Nephron (organoid): ENCODE data around the gene PTPRG.

Source experiments
- H3K27ac Mint-ChIP-seq, 3 experiments: 2 replicates each; pipeline ENCODE4 v1.8.0; 2020; ENCODE audit warnings: mixed read lengths in 3 of 3, mild to moderate bottlenecking in 2 of 3, moderate library complexity in 1 of 3
- H3K27me3 Mint-ChIP-seq: 2 replicates; pipeline ENCODE4 v1.8.0; 2021; ENCODE audit warnings: low read depth, mild to moderate bottlenecking, moderate library complexity, mixed read lengths
- H3K36me3 Mint-ChIP-seq: 2 replicates; pipeline ENCODE4 v1.8.0; 2020; ENCODE audit warnings: low read depth, mixed read lengths
- H3K4me1 Mint-ChIP-seq: 2 replicates; pipeline ENCODE4 v1.8.0; 2020; ENCODE audit warnings: mixed read lengths
- H3K4me3 Mint-ChIP-seq, 3 experiments: 2 replicates each; pipeline ENCODE4 v1.8.0; 2020; ENCODE audit warnings: mild to moderate bottlenecking in 3 of 3, mixed read lengths in 3 of 3, moderate library complexity in 2 of 3
- H3K9me3 Mint-ChIP-seq: 2 replicates; pipeline ENCODE4 v1.8.0; 2020; ENCODE audit warnings: mixed read lengths
- TF ChIP-seq, protein P1 (sequence below), 3 experiments: fragments of 200-600 bp; sonication (generic); IDR thresholded peaks; one replicate each; pipeline ENCODE4 v1.5.0; 2021; ENCODE audit warnings: antibody characterized with exemption in 3 of 3; ENCODE audit not compliant: unreplicated experiment in 3 of 3

Gene PTPRG

DNA sequence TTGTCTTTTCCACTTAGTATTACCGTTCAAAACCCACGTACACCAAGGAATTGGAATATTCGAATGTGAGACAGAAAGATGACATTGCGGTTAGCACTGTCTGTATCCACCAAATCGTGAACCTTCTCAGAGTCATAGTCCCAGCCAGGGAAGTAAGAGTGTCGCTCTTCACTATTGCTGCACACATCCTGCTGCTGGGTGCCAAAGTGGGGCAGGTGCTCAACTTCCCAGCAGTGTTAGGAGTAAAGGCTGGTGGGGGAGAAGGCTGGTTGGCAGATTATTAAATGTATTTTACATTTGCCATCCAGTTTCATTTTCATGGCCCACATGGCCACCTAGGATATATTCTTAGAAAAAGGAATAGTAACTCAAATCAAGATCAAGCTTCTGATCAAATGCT, 65.1 kb downstream of the PTPRG start:
- Mint-ChIP-seq H3K4me1 (peaks cover 19% of the 10 kb centered on the region), H3K27ac (no peak overlapping the region), H3K36me3 (peaks cover 21% of the 10 kb centered on the region), H3K4me3 (no peak overlapping the region), H3K9me3 (no peaks in the 10 kb centered on the region), H3K27me3 (no peaks in the 10 kb centered on the region)
- TF ChIP-seq, protein P1, sequence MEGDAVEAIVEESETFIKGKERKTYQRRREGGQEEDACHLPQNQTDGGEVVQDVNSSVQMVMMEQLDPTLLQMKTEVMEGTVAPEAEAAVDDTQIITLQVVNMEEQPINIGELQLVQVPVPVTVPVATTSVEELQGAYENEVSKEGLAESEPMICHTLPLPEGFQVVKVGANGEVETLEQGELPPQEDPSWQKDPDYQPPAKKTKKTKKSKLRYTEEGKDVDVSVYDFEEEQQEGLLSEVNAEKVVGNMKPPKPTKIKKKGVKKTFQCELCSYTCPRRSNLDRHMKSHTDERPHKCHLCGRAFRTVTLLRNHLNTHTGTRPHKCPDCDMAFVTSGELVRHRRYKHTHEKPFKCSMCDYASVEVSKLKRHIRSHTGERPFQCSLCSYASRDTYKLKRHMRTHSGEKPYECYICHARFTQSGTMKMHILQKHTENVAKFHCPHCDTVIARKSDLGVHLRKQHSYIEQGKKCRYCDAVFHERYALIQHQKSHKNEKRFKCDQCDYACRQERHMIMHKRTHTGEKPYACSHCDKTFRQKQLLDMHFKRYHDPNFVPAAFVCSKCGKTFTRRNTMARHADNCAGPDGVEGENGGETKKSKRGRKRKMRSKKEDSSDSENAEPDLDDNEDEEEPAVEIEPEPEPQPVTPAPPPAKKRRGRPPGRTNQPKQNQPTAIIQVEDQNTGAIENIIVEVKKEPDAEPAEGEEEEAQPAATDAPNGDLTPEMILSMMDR (IDR thresholded peaks at IDR 0.05; ENCODE audit: unreplicated experiment in 3 of 3) = no peak

DNA sequence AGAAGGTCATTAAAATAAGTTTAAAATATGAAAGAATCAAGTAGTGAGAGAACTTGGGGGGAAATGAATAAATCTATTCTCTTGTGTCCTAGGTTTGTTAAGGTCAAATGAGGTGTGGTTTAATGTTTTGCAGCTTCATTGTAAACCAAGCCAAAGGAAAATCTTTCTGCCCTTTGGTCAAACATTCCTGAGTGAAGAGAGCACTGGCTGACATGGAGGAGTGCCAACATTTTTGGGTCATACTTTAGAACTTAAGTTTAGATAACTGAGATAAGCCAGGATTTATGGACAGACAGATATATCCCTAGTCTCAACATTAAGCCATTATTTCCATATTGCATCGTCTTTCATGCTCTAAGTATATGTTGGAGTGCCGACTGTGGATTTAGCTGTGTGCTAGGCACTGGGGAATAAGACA, 66.4 kb downstream of the PTPRG start:
- H3K4me3 Mint-ChIP-seq = no peak overlapping the region
- peaks cover 30% of the 10 kb centered on the region for H3K36me3 Mint-ChIP-seq
- H3K27me3 Mint-ChIP-seq = no peaks in the 10 kb centered on the region

DNA sequence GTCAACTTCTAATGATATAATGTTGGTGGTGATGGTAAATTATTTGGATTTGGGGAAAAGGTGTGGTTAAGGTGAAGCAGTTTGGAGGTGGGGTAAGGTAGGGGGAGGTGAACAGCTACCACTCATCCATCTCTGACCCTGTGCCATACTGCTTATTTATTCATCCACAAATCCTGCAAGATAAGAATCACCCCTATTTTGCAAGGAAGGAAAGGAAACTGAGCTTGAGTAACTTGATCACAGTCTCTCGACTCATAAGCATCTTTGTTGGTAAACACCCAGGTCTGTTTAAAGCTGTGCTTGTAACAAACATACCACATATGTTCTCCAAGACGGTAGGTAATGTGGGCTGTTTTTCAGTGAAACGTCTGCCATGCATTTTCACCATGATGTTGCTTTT, 67.3 kb downstream of the PTPRG start:
- H3K27me3 Mint-ChIP-seq = no peaks in the 10 kb centered on the region
- TF ChIP-seq, protein P1 (IDR thresholded peaks at IDR 0.05; ENCODE audit: unreplicated experiment in 3 of 3) = no peak
- H3K36me3 Mint-ChIP-seq = peaks cover 28% of the 10 kb centered on the region
- H3K4me1 Mint-ChIP-seq = peaks cover 19% of the 10 kb centered on the region
- no peak overlapping the region for H3K27ac Mint-ChIP-seq
- H3K4me3 Mint-ChIP-seq = no peak overlapping the region
- peaks cover 5% of the 10 kb centered on the region for H3K9me3 Mint-ChIP-seq

More for the DNA sequence above, 66.4 kb downstream of the PTPRG start:
- Mint-ChIP-seq H3K9me3 (peaks cover 3% of the 10 kb centered on the region), H3K4me1 (peaks cover 19% of the 10 kb centered on the region), H3K27ac (peak overlapping the region in 2 of 3 experiments; percentile 44 to 75)
- TF ChIP-seq, protein P1 (IDR thresholded peaks at IDR 0.05; ENCODE audit: unreplicated experiment in 3 of 3) = no peak

DNA sequence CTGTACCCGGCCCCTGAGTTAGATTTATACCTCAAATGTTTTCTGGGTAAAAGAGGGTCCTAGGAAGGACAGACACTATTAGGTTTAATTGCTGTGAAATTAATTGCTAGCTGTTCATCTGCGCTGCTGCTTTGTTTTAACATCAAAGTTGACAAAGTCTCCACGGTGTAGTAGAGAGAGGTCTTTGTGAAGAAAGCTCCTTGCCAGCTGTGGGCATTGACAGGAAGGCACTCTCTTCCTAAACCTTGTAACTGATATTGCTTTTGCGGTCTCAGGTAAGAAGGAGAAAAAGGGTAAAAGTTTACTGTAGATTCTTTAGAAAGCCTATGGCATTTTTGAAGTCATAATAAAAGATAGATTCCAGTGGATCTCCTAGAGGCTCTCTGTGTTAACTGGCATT, 68.1 kb downstream of the PTPRG start:
- TF ChIP-seq, protein P1 (IDR thresholded peaks at IDR 0.05; ENCODE audit: unreplicated experiment in 3 of 3) = no peak
- Mint-ChIP-seq H3K27me3 (no peaks in the 10 kb centered on the region), H3K4me1 (peaks cover 20% of the 10 kb centered on the region), H3K4me3 (no peak overlapping the region), H3K9me3 (peaks cover 5% of the 10 kb centered on the region), H3K27ac (no peak overlapping the region), H3K36me3 (peaks cover 24% of the 10 kb centered on the region)

DNA sequence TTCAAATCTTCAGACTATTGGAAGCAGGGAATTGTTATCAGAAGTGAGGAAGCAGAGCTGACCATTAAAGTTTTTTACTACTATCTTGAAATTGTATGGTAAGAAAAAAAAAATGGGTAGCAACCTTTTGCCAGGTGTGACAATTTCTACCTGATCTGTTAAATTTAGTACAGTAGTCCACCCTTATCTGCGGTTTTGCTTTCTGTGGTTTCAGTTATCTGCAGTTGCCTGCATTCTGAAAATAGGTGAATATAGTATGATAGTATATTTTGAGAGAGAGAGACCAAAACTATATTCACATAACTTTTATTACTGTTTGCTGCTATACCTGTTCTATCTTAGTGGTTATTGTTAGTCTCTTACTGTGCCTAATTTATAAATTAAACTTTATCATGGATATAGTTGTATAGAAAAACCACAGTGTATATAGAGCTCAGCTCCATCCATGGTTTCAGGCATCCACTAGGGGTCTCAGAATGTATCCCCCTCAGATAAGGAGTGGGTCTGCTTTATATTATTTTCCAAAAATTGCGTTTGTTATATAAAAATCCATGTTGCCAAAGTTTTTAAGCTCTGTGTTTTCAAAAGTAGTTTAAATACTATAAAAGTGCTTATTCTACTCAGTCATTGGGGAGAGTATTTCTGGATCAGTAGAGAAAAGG, 69.9 kb downstream of the PTPRG start:
- Mint-ChIP-seq H3K4me1 (peaks cover 24% of the 10 kb centered on the region), H3K4me3 (no peak overlapping the region), H3K27ac (no peak overlapping the region), H3K27me3 (no peaks in the 10 kb centered on the region), H3K9me3 (peaks cover 5% of the 10 kb centered on the region), H3K36me3 (peaks cover 14% of the 10 kb centered on the region)
- TF ChIP-seq, protein P1 (IDR thresholded peaks at IDR 0.05; ENCODE audit: unreplicated experiment in 3 of 3) = no peak

DNA sequence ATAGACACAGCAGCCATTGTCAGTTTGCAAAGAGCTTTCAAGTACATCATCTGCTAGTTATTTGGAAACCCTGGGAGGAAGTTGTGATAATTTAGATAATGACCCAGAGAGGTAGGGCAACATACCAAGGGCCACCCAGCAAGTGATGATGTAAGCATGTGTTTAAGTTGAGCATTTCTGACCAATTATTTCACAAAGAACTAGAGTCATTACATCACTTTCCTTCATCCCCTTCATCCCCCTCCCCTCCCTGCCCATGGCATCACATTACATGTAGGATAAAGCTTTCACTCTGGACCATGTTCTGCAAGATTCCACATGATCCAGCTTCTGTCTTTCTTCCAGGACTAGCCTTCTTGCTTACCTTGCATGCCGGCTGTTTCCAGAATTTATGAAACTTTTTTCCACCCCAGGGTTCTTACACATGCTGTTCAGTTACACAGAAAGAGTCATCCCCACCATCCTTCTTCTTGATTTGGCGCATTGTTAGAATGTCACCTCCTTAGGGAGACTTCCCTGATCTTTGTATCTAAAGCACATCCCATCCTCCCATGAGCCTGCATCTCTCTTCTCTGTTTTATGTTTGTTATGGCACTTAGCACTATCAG, 71.3 kb downstream of the PTPRG start:
- peaks cover 17% of the 10 kb centered on the region for H3K36me3 Mint-ChIP-seq
- H3K9me3 Mint-ChIP-seq = peaks cover 5% of the 10 kb centered on the region
- peaks cover 10% of the 10 kb centered on the region for H3K4me1 Mint-ChIP-seq
- no peaks in the 10 kb centered on the region for H3K27me3 Mint-ChIP-seq
- H3K27ac Mint-ChIP-seq = no peak overlapping the region
- no peak overlapping the region for H3K4me3 Mint-ChIP-seq
- TF ChIP-seq, protein P1 (IDR thresholded peaks at IDR 0.05; ENCODE audit: unreplicated experiment in 3 of 3) = no peak
